ENCODE data around the gene WNT7B. TPM values are rescaled to one million over a fixed set of nuclear protein-coding genes. Genes with fewer than 3 reads are reported as not detected.

WNT7B gene
- total RNA-seq, 4 donors from 2014 or later: 0.41 TPM; not detected in 3

GRCh38 chr22:45942787-45943493, 34.0 kb downstream of the WNT7B start:
- TF ChIP-seq POLR2A (IDR thresholded peaks at IDR 0.05) (no peak), CTCF (IDR thresholded peaks at IDR 0.05) (no peak)
- Histone ChIP-seq H3K27ac (no peak overlapping the region), H3K4me1 (no peaks in the 10 kb centered on the region), H3K9me3 (no peaks in the 10 kb centered on the region), H3K4me3 (no peak overlapping the region), H3K36me3 (no peaks in the 10 kb centered on the region), H3K27me3 (no peaks in the 10 kb centered on the region)
- DNase-seq: no peak
- intact Hi-C loops (cut with DNase I; ENCODE audit: low total_unique reads): no loop called here

- no peaks in the 10 kb centered on the region for H3K27me3 ChIP-seq
- TF ChIP-seq CTCF (IDR thresholded peaks at IDR 0.05) (no peak), POLR2A (IDR thresholded peaks at IDR 0.05) (no peak)
- H3K36me3 ChIP-seq: no peaks in the 10 kb centered on the region
- no peak overlapping the region for H3K4me3 ChIP-seq
- no peaks in the 10 kb centered on the region for H3K4me1 ChIP-seq
- intact Hi-C loops (cut with DNase I; ENCODE audit: low total_unique reads): no loop called here
- DNase-seq: no peak
- H3K9me3 ChIP-seq: no peaks in the 10 kb centered on the region
- H3K27ac ChIP-seq: no peak overlapping the region
These were observed 34.6 kb downstream of the WNT7B start for GRCh38 chr22:45942344-45942743.

GRCh38 chr22:45938913-45939312, 38.0 kb downstream of the WNT7B start:
- Histone ChIP-seq H3K27me3 (no peaks in the 10 kb centered on the region), H3K4me3 (no peak overlapping the region), H3K36me3 (no peaks in the 10 kb centered on the region), H3K4me1 (no peaks in the 10 kb centered on the region), H3K27ac (no peak overlapping the region), H3K9me3 (no peaks in the 10 kb centered on the region)
- intact Hi-C loops (cut with DNase I; ENCODE audit: low total_unique reads): no loop called here
- TF ChIP-seq CTCF (IDR thresholded peaks at IDR 0.05): no peak
- TF ChIP-seq POLR2A (IDR thresholded peaks at IDR 0.05): no peak
- DNase-seq: no peak

GRCh38 chr22:45937960-45938359, 39.0 kb downstream of the WNT7B start:
- Histone ChIP-seq H3K9me3 (no peaks in the 10 kb centered on the region), H3K27ac (no peak overlapping the region), H3K27me3 (no peaks in the 10 kb centered on the region), H3K4me1 (no peaks in the 10 kb centered on the region), H3K4me3 (no peak overlapping the region), H3K36me3 (no peaks in the 10 kb centered on the region)
- DNase-seq: no peak
- TF ChIP-seq CTCF (IDR thresholded peaks at IDR 0.05) (no peak), POLR2A (IDR thresholded peaks at IDR 0.05) (no peak)
- intact Hi-C loops (cut with DNase I; ENCODE audit: low total_unique reads): no loop called here

GRCh38 chr22:45935573-45935972, 41.4 kb downstream of the WNT7B start:
- no peaks in the 10 kb centered on the region for H3K9me3 ChIP-seq
- no peak overlapping the region for H3K4me3 ChIP-seq
- intact Hi-C loops (cut with DNase I; ENCODE audit: low total_unique reads): no loop called here
- no peaks in the 10 kb centered on the region for H3K4me1 ChIP-seq
- TF ChIP-seq CTCF (IDR thresholded peaks at IDR 0.05): no peak
- TF ChIP-seq POLR2A (IDR thresholded peaks at IDR 0.05): no peak
- H3K27me3 ChIP-seq: no peaks in the 10 kb centered on the region
- H3K27ac ChIP-seq: no peak overlapping the region
- no peaks in the 10 kb centered on the region for H3K36me3 ChIP-seq
- DNase-seq: no peak
